HT-29 (cell line): Measurements from ENCODE around the gene THAP5. TPM values are rescaled to one million over a fixed set of nuclear protein-coding genes. Genes with fewer than 3 reads are reported as not detected.

ENCODE experiments used
- DNase-seq: peaks from one replicate; pipeline ENCODE4 v3.0.0-alpha.2; 2015; ENCODE audit warnings: low spot score
- total RNA-seq: library from RNA; depleted of rRNA; stranded (reverse); fragments of >200 nt; shearing (Covaris generic); gene quantifications from 2 replicates; pipeline ENCODE4 v1.2.3, GENCODE V29; 2014; rRNA removed

The THAP5 gene
- 7.7 and 7.9 TPM in 2 replicates for total RNA-seq

GRCh38 chr7:108569381-108570145 is at the start of gene THAP5, which contains the start of gene DNAJB9:
THAP5 (minus strand) TSS chr7:108569706; CDS start chr7:108569569, 137 bp downstream.
DNAJB9 (plus strand) TSS chr7:108569874; CDS start chr7:108571727, 1,853 bp downstream.
- peak; percentile 100 for DNase-seq

- DNase-seq: no peak
These were observed 48.5 kb upstream of the THAP5 start for GRCh38 chr7:108618056-108618455.

- DNase-seq: no peak
These were observed 45.4 kb upstream of the THAP5 start for GRCh38 chr7:108614896-108615295.

GRCh38 chr7:108613949-108614381 is 44.5 kb upstream of the THAP5 start:
- no peak for DNase-seq

- DNase-seq: peak; percentile 70
These were observed 43.8 kb upstream of the THAP5 start for GRCh38 chr7:108613147-108613948.

- DNase-seq: no peak
These were observed 41.8 kb upstream of the THAP5 start for GRCh38 chr7:108611268-108611667.

- no peak for DNase-seq
These were observed 40.1 kb upstream of the THAP5 start for GRCh38 chr7:108609643-108610042.

GRCh38 chr7:108605559-108606201 is 36.2 kb upstream of the THAP5 start:
- no peak for DNase-seq

- no peak for DNase-seq
These were observed 35.0 kb upstream of the THAP5 start for GRCh38 chr7:108604307-108605077.

- no peak for DNase-seq
These were observed 34.3 kb upstream of the THAP5 start for GRCh38 chr7:108603656-108604306.

GRCh38 chr7:108600399-108600798 is 30.9 kb upstream of the THAP5 start:
- DNase-seq: no peak

GRCh38 chr7:108598914-108599580 is 29.5 kb upstream of the THAP5 start:
- DNase-seq: no peak

- DNase-seq: no peak
These were observed 28.6 kb upstream of the THAP5 start for GRCh38 chr7:108598153-108598552.

GRCh38 chr7:108596560-108596959 is 27.1 kb upstream of the THAP5 start:
- DNase-seq: no peak

GRCh38 chr7:108592646-108593201 is 23.2 kb upstream of the THAP5 start:
- DNase-seq: peak; percentile 47

- no peak for DNase-seq
These were observed 21.1 kb upstream of the THAP5 start for GRCh38 chr7:108590606-108591005.

GRCh38 chr7:108589874-108590273 is 20.4 kb upstream of the THAP5 start:
- no peak for DNase-seq

GRCh38 chr7:108589199-108589598 is 19.7 kb upstream of the THAP5 start:
- no peak for DNase-seq

- DNase-seq: no peak
These were observed 16.8 kb upstream of the THAP5 start for GRCh38 chr7:108586274-108586710.

- DNase-seq: no peak
These were observed 16.3 kb upstream of the THAP5 start for GRCh38 chr7:108585843-108586242.
